GM10248 (cell line): ENCODE measurements around the gene CALHM5.

Experiments used
- CTCF ChIA-PET: fragments of 300-600 bp; sonication (Branson Sonifier 250); formaldehyde crosslinking; extraction: SDS; loops from one replicate; lab custom pipeline; 2021; ENCODE audit warnings: antibody characterized with exemption; lab: Yijun Ruan, JAX
- POLR2A ChIA-PET: fragments of 350-650 bp; sonication (Branson Sonifier 250); formaldehyde crosslinking; extraction: SDS; loops from one replicate; lab custom pipeline; 2020; ENCODE audit warnings: antibody characterized with exemption; lab: Yijun Ruan, JAX
- DNase-seq: peaks from one replicate; pipeline ENCODE4 v3.0.0; 2012; ENCODE audit errors: extremely low spot score
- TF ChIP-seq, protein P1 (sequence below): IDR thresholded peaks from 2 replicates; pipeline ENCODE4 v1.5.1; 2012; ENCODE audit warnings: mild to moderate bottlenecking, low read depth; ENCODE audit errors: extremely low read depth, missing control alignments, control extremely low read depth

CALHM5 gene

DNA sequence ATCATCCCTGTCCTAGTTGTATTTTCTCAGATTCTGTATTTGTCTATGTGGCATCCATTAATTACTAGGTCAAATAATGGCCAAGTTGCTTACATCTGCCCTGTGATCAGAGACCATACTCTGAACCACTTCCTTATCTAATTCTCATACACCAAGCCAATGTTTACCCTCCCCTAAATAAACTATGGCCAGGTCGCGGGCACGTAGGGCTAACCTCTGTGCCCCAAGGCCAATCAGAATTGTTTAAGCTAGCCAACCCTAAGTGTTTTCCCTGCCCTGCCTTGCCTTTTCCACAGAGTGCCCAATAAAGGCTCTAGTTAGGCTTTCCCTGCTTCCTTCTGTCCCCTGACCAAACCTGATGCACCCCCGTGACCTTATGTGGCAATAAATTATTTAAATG, 39.4 kb downstream of the CALHM5 start:
- CTCF ChIA-PET = interaction anchor here (1.0 to 2.4 kb wide), 5 partner anchors 8 to 18 kb away, joined by 3 to 15 read pairs (median 3); no protein-coding TSS in a partner anchor
- no peak for DNase-seq
- POLR2A ChIA-PET = no interaction called here
- TF ChIP-seq, protein P1, sequence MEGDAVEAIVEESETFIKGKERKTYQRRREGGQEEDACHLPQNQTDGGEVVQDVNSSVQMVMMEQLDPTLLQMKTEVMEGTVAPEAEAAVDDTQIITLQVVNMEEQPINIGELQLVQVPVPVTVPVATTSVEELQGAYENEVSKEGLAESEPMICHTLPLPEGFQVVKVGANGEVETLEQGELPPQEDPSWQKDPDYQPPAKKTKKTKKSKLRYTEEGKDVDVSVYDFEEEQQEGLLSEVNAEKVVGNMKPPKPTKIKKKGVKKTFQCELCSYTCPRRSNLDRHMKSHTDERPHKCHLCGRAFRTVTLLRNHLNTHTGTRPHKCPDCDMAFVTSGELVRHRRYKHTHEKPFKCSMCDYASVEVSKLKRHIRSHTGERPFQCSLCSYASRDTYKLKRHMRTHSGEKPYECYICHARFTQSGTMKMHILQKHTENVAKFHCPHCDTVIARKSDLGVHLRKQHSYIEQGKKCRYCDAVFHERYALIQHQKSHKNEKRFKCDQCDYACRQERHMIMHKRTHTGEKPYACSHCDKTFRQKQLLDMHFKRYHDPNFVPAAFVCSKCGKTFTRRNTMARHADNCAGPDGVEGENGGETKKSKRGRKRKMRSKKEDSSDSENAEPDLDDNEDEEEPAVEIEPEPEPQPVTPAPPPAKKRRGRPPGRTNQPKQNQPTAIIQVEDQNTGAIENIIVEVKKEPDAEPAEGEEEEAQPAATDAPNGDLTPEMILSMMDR = no peak

DNA sequence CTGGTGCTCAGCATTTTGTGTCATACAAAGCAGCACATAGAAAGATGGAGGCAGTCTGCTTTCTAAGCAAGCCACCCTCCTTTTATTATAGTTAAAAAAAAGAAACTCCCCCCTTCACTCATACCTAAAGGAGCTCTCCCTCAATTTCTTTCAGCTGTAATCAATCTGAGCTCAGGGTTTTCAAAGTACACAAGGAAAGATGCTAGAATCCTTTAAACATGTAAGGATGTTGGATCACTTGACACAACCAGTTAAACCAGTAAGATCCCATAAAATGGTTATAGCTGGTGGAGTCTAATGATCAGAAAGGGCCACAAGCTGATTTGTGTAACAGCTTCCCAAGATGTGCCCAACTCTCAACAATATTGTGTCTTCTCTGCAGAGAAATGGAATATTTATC, 42.0 kb downstream of the CALHM5 start, which contains the start of gene CALHM4:
TSS of gene CALHM4 (plus strand) at position 301 of the 400 bp plus-strand sequence. CDS start at position 344, 43 bp downstream.
- ChIA-PET CTCF (interaction anchor here (1.1 to 4.8 kb wide), 9 partner anchors 8 to 285 kb away, joined by 4 to 27 read pairs (median 9); no protein-coding TSS in a partner anchor), POLR2A (no interaction called here)
- TF ChIP-seq, protein P1 = no peak
- DNase-seq = no peak

DNA sequence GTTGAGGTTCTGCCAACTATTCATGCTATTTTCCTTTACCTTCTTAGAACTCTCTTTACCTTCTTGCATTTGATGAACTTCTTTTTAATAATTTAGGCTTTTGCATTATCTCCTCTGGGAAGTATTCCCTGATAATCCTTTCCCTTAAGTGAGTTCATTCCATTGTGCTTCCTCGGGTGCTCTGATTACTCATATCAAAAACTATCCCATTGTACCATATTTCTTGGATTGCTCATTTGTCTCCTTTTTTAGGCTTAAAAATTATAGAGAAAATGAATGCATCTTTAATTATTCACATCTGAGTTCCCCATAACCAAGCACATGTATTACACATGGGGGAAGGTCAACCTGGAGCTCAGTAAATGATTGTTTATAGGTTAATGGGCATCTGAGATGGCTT, 44.6 kb downstream of the CALHM5 start:
- ChIA-PET POLR2A (no interaction called here), CTCF (interaction anchor here (1.4 to 4.8 kb wide), 6 partner anchors 8 to 339 kb away, joined by 5 to 27 read pairs (median 12); no protein-coding TSS in a partner anchor)
- no peak for DNase-seq
- TF ChIP-seq, protein P1 = no peak

DNA sequence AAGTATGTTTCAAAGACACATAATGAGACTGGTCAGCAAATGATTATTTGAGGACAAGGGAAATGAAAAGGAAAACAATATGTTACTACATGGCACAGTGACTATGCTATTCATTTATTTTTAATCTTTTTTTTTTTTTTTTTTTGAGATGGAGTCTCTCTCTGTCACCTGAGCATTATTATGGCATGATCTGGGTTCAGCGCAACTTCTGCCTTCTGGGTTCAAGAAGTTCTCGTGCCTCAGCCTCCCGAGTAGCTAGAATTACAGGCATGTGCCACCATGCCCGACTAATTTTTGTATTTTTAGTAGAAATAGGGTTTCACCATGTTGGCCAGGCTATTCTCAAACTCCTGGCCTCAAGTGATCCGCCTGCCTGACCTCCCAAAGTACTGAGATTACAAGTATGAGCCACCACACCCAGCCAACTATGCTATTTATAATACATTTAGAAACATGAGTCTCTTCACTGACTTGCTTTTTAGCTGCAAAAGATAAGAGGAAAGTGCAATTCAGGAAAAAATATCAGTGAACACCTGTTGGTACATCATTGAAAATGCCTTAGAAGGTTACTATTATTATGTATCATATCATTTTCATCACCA, 45.5 kb downstream of the CALHM5 start:
- TF ChIP-seq, protein P1 = no peak
- no peak for DNase-seq
- ChIA-PET POLR2A (no interaction called here), CTCF (interaction anchor here (3.8 to 4.8 kb wide), 2 partner anchors 16 to 269 kb away, joined by 13 to 25 read pairs; no protein-coding TSS in a partner anchor)

DNA sequence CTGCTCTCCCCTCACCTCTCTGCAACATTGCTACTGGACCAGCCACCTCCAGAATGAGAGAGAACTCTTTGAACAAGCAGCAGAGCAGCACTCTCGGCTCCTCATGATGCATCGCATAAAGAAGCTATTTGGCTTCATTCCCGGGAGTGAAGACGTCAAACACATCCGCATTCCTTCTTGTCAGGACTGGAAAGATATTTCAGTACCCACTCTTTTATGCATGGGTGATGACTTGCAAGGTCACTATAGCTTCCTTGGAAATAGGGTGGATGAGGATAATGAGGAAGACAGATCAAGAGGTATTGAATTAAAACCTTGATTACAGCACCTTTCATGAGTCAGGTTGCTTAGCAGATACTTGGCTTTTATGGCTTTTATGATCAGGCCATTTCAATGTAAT, 46.5 kb downstream of the CALHM5 start:
- POLR2A ChIA-PET = no interaction called here
- CTCF ChIA-PET = interaction anchor here (1.0 to 7.9 kb wide), 7 partner anchors 12 to 340 kb away, joined by 3 to 57 read pairs (median 16); partner anchors contain the start of genes RWDD1 and TRAPPC3L
- no peak for DNase-seq
- TF ChIP-seq, protein P1 = no peak

DNA sequence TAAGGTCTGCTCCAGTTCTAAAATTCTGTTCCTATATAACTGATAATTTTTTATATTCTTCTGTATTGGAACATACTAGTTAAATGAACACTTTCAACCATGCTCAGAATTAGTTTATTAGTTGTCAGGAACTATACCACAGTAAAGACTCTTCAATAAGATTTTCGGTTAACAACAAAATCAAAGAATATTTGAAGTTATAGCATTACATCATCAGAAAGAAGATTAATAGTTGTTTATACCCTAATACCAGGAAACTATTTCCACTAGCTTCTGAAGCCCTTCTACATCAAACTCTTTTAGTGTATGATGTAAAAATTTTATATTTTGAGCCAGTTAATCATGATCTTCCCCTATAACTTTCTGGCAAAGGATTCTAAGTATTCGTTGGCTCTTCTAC, 48.7 kb downstream of the CALHM5 start:
- CTCF ChIA-PET = interaction anchor here (0.7 to 7.9 kb wide), 21 partner anchors 9 to 352 kb away, joined by 3 to 57 read pairs (median 7); partner anchors contain the start of genes RWDD1 and TRAPPC3L
- no peak for DNase-seq
- TF ChIP-seq, protein P1 = no peak
- POLR2A ChIA-PET = no interaction called here
